Activated CD4-positive, alpha-beta T cell treated with anti-CD3 and anti-CD28 coated beads, Interleukin-2, Interleukin-4, amounts not matched to agents 100 ng/mL and 50 ng/mL, durations not matched to agents 16 hours and 8 hours (primary cell): ENCODE measurements around the gene LRRC4C.

Experiments
- DNase-seq: peaks from one replicate; pipeline ENCODE4 v3.0.0-alpha.2; 2020; ENCODE audit warnings: low spot score

Gene LRRC4C

DNA sequence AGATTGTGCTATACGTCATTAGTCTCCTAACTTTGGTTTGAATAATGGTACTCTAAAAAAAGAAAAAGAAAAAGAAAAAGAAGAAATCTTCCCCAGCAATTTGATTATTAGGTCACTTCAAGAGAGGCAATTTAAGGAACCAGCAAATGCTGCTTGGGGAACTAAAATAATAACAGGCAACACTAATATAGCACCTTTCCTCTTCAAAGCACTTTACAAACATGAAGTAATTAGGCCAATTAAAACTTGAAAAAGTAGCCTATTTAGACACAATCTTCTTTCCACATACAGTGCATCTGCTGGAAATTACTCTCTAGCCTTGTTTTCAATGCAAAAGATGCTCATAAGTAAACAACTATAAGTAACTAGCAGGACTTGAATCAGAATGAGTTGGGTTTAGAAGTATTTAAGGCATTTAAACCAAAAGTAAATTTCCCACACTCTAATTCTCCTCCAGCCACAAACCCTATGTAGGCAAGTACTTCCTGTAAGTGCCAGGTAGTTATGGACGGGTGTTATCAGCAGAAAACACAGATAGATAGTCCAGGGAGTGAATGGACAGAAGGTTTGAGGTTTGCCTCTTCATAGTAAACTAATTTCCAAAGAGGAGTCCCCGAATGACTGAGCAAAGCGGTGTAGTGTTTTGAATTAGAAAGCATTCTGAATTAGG lies 44.5 kb downstream of the LRRC4C start:
- no peak for DNase-seq

GRCh38 chr11:41413843-41414242 lies 45.6 kb downstream of the LRRC4C start:
- DNase-seq = no peak

- DNase-seq = no peak
These were observed 53.6 kb downstream of the LRRC4C start for GRCh38 chr11:41405812-41406211.

GRCh38 chr11:41404109-41404508 lies 55.3 kb downstream of the LRRC4C start:
- no peak for DNase-seq

DNA sequence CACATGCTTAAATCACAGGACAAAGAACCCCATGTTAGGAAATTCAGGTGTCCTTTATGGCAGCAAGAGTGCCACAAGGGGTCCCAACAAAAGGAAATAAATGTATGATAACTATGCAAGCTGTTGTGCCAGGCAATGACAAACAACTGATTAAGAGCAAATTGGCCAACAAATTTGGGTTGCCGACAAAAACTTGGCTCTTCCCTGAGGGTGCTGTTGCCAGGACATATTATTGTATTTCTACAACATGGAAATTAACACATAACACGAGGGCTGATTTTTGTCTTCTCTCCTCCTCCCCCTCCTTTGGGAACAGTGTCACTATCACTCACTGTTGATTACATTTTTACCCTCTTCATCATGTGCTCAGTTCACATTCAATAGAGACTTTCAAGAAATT lies 56.0 kb downstream of the LRRC4C start:
- DNase-seq = no peak

- DNase-seq = no peak
These were observed 58.6 kb downstream of the LRRC4C start for GRCh38 chr11:41400819-41401382.

DNA sequence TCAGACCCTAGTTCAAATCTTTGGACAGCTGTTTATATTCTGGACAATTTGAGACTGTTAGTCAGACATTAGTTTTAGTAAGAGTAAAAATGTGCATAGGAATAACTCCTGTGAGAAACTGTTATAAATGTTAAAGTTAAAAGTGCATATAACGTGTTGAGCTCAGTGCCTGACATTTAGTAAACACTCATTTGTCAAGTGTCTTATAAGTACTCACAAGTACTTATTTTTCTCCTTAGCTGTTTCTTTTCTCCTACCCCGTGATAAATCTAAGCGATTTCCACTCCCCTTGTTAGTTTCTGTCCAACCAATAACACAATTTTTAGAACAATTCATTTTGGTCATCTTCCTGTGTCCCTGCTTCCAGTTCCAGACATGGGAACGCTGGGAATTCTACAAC lies 59.3 kb downstream of the LRRC4C start:
- no peak for DNase-seq

DNA sequence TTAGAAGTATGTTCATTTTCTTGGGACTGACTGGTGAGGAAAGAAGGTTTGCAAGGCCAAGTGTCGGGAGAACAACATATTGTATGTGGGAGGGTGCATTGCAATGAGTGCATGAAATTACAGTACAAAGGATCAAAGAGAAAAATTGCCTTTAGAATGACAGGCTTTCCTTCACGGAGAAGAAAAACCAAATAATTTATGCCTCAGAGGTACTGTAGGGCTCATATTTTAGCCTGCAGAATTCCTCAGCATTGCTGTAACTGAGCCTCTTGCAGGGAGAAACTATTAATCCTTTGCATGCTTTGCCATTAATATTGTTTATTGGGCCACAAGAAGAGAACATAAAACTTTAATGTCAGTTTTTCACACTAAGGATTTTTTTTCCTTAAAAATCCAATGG lies 60.1 kb downstream of the LRRC4C start:
- no peak for DNase-seq

GRCh38 chr11:41398175-41398574 lies 61.3 kb downstream of the LRRC4C start:
- DNase-seq = no peak

GRCh38 chr11:41394521-41395195 lies 64.8 kb downstream of the LRRC4C start:
- DNase-seq = no peak

DNA sequence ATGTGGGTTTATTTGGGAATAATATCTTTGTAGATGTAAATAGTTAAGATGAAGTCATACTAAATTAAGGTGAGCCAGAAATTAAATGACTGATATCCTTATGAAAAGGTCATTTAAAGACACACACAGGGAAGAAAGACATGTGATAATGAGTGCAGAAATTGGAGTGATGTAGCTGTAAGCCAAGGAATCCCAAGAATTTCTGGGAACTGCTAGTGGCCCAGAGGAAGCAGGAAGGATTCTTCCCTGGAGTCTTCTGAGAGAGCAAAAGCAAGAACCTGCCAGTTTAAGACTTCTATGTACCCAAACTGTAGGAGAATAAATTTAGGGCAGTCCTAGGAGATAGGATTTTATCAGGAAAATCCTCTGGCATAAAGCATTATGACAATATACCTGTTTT lies 66.9 kb downstream of the LRRC4C start:
- DNase-seq = no peak

DNA sequence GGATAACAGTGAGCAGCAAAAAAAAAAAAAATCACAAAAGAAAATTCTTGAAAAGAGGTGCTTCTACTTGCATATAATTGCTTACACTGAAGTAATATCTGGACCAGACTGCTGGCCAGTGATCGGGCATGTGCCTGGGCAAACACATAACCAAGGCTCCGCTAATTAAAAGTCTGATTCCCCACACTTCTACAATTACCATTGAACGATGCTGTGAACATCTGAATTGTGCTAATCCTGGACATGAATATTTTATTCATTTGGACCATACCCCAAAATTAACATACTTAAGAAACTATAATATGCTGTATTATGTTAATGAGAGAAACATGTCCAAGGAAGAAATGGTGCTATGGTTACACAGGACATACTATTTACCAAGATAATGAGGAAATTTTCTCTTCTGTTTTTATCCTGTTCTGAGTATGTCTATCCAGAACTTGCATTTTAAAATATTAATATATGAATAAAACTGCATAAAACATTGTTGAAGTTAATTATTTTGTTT lies 69.8 kb downstream of the LRRC4C start:
- no peak for DNase-seq

DNA sequence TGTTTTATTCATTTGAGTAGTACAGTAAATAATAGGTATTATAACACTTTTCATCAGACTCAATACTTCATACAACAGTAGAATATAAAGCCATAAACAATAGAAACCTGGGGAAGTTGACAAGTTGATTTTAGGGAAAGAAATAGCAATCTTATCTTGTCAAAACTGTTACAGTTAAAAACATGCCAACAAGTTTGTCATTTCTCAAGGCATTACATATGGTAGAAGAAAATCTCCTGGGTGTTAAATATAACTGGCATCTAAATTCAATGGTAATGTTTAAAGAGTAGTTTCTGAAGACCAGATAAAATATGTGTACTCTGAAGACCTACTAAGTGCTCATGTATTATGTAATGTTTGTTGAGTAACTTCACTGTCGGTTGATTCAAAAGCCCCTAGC lies 75.1 kb downstream of the LRRC4C start:
- no peak for DNase-seq

DNA sequence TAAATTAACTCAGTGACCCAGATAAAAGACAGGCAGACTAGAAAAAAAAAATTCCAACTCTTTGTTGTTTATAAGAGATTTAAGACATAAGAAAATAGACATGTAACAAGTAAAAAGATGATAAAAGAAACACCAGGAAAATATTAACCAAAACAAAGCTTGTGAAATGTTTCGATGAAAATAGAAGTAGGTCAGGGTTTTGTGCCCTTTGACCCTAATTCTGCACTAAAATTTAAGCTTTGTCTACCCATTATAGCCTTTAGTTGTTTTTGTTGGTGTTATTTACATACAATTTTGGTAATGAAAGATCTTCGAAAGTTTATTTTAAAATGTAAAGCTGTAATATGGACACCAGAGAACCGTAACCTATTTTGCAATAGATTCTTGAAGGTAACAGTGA lies 75.7 kb downstream of the LRRC4C start:
- DNase-seq = no peak

GRCh38 chr11:41382927-41383326 lies 76.5 kb downstream of the LRRC4C start:
- DNase-seq = no peak

DNA sequence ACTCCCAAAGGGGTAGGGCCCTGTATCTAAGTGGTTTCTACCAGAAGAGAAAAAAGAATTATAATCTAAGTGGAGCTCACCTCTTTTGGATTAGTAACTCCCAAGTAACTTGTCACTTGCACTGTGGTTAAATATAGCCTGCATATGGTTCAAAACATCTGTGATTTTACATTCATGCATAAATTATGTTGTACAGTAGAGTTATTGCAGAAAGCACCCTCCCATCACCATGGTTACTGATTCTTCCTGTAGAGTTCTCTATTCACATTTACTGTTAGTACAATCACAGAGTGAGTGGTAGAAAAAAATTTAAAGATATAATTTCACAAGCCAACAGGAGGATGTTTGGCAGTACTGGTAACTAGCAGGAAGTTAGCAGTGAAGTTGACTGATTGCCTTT lies 80.4 kb downstream of the LRRC4C start:
- no peak for DNase-seq

DNA sequence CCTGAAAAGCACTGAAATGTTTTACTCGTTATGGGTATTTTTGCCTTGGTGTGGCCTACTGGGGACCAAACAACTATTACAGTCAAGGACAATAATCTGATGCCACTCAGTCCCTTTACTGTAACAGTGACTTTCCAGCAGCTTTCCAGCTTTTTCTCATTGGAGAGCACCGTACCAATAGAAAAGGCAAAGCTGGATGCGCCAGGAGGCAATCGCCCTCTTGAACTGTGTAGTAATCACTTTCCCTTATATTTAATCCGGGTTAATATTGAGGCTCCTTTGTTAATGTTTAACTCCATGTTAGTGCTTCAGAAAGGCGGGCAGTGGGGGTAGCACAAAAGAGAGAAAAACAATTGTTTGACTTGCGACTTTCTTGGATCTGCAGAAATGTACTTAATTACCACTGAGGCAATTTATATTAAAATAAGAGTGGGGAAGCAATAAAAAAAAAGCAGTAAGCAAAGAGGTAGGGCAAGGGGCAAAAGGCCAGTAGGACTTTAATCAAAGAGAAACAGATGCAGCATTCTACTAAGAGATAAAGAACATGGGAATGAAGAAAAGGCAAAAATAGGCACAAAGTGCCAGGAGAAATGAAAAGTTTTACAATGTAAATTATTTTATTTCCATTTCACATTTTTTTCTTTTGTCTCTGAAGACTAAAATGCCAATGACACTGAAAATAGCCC lies 81.6 kb downstream of the LRRC4C start:
- no peak for DNase-seq

DNA sequence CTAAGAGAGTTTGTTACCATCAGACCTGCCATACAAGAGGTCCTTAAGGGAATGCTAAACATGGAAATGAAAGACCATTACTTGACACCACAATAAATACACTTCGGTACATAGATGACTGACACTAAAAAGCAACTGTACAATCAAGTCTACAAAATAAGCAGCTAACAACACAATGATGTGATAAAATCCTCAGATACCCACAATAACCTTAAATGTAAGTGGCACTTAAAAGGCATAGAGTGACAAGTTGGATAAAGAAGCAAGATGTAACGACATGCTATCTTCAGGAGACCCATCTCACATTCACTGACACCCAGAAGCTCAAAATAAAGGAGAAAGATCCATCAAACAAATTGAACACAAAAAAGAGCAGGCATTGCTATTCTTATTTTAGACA lies 107.6 kb downstream of the LRRC4C start:
- no peak for DNase-seq

DNA sequence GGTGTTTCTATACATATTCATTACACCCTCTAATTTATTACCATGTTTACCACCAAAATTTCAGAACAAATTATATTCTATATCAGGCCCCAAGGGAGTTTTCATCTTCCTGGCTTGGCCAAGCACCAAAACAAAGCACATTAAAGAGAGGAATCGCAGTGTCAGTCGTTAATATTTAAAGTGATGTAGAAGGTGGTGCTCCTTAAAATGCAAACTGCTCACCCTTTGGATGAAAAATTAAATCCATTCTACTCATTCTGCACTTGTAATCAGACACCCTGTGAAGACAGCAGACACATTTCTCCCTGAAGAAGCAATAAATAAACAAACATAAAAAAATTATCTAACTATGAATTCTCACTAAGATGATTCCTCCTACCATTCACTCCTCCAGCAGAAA lies 113.4 kb downstream of the LRRC4C start:
- DNase-seq = no peak

DNA sequence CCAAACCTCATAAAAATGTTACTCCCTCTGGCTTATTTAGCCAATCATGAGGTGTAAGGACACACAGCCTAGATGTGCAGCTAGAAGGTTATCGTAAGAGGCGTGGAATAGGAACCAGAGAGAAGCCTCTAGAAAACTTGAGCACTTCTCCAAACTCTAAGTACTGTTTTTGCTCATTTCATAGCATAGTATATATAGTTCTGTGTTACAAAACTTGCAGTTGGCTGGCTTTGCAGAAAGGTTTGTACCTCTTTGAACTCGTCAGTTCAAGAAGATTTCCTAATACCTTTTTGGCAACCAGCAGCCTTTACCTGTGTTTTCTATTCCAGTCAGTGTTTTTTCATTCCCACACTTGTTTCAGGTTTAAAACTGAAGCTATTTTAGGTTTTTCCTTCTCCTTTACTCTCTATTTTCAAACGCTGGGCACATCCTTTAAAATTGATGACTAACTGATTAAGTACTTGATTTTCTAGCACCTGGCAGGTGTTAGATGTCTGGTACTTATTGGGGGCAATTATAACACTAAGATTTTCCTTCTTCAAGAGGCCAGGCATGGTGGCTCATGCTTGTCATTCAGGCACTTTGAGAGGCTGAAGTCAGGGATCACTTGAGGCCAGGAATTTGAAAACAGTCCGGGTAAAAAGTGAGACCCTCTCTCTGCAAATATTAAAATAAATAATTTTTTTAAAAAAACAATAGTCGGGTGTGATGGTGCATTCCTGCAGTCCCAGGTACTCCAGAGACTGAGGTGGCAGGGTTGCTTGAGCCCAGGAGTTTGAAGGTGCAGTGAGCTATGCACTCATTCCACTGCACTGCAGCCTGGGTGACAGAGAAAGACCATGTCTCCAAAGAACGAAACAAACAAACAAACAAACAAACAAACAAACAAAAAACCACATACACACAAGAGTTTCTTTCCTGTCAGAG lies 125.2 kb downstream of the LRRC4C start:
- DNase-seq = no peak

- no peak for DNase-seq
These were observed 126.1 kb downstream of the LRRC4C start for GRCh38 chr11:41333357-41333756.

DNA sequence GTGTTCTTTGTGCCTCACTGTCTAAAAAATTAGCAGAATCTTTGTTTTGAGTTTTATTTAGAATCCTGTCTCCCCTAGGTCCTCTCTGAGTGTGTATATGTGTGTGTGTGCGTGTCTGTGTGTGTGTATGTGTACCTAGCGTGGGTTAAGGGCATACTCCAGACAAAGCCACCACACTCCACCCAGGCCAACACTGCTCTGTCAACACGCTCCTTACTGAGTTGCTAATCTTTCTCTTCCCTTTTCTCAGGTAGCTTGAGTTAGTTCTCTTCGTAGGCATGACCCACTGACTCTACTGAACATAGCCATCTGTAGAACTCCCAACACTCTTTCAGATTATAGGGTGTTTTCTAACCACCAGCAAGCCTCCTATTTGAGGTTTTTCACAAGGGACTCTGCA lies 131.1 kb downstream of the LRRC4C start:
- DNase-seq = no peak
